Umbilical cord (tissue), 2 donors: ENCODE data around the gene PRPF38A. TPM values are rescaled to one million over a fixed set of nuclear protein-coding genes. Genes with fewer than 3 reads are reported as not detected.
"Not testable (repeated sequence)": the region's sequence is repeated elsewhere in the genome, so short reads cannot be mapped to it uniquely, and the experiment has no call there.

Experiments
- DNase-seq: peaks from one replicate; pipeline ENCODE4 v3.0.0-alpha.2; 2015; ENCODE audit warnings: low spot score
- total RNA-seq: library from RNA; depleted of rRNA; stranded (reverse); fragments of >200 nt; gene quantifications from one replicate; pipeline ENCODE4 v1.2.3, GENCODE V29; 2014; ENCODE audit warnings: low replicate concordance; ENCODE audit not compliant: insufficient read depth

Gene PRPF38A
- 9.4 TPM for total RNA-seq

GRCh38 chr1:52404116-52404974 is at the start of gene PRPF38A, which contains the start of gene ORC1:
TSS of gene PRPF38A (plus strand) at chr1:52404602. CDS start at chr1:52404750, 148 bp downstream.
TSS of gene ORC1 (minus strand) at chr1:52404423. CDS start at chr1:52402223, 2,200 bp downstream.
- peak; percentile 99 for DNase-seq

- no peak for DNase-seq
Measured at GRCh38 chr1:52355436-52355835, 49.0 kb upstream of the PRPF38A start.

- no peak for DNase-seq
Measured at GRCh38 chr1:52355847-52356505, 48.4 kb upstream of the PRPF38A start.

GRCh38 chr1:52356818-52357355 is 47.5 kb upstream of the PRPF38A start:
- DNase-seq: no peak

GRCh38 chr1:52357397-52357796 is 47.0 kb upstream of the PRPF38A start:
- DNase-seq: no peak

GRCh38 chr1:52358851-52359497 is 45.4 kb upstream of the PRPF38A start:
- no peak for DNase-seq

- DNase-seq: no peak
Measured at GRCh38 chr1:52359676-52360594, 44.5 kb upstream of the PRPF38A start.

GRCh38 chr1:52360595-52360968 is 43.8 kb upstream of the PRPF38A start:
- no peak for DNase-seq

- DNase-seq: no peak
Measured at GRCh38 chr1:52364235-52364839, 40.1 kb upstream of the PRPF38A start.

GRCh38 chr1:52365071-52365745 is 39.2 kb upstream of the PRPF38A start:
- peak; percentile 57 for DNase-seq

- peak; percentile 98 for DNase-seq
Measured at GRCh38 chr1:52365746-52366516, 38.5 kb upstream of the PRPF38A start, which contains the start of gene CC2D1B. TSS of gene CC2D1B (minus strand) at chr1:52366205. CDS start at chr1:52364620, 1,585 bp downstream.

- no peak for DNase-seq
Measured at GRCh38 chr1:52366517-52366827, 37.9 kb upstream of the PRPF38A start.

GRCh38 chr1:52367272-52367671 is 37.1 kb upstream of the PRPF38A start:
- no peak for DNase-seq

GRCh38 chr1:52368383-52369172 is 35.8 kb upstream of the PRPF38A start:
- DNase-seq: peak; percentile 60

GRCh38 chr1:52369851-52370250 is 34.6 kb upstream of the PRPF38A start:
- DNase-seq: not testable (repeated sequence)

GRCh38 chr1:52385376-52385775 is 19.0 kb upstream of the PRPF38A start:
- no peak for DNase-seq

GRCh38 chr1:52386458-52386857 is 17.9 kb upstream of the PRPF38A start:
- peak; percentile 30 for DNase-seq

- no peak for DNase-seq
Measured at GRCh38 chr1:52393174-52393573, 11.2 kb upstream of the PRPF38A start.
